ENCODE results near the gene FST. TPM values are rescaled to one million over a fixed set of nuclear protein-coding genes. Genes with fewer than 3 reads are reported as not detected.

The FST gene
- total and polyA plus RNA-seq, 2 donors from 2014 or later, result 0.45 to 2.7 TPM

DNA sequence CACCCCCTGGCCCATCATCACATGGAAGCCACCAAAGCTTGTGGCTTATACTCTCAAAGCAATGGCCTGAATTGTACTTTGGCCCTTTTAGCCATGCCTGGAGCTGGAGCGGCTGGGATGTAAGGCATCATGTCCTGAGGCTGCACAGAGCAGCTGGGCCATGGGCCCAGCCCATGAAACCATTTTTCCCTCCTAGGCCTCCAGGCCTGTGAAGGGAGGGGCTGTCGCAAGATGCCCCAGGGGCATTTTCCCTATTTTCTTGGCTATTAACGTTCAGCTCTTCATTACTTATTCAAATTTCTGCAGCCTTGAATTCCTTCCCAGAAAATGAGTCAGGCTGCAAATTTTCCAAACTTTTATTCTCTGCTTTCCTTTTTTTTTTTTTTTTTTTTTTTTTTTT, 27.7 kb downstream of the FST start:
- H3K27ac ChIP-seq (ENCODE audit: low read depth in 2 of 2, low read length in 2 of 2), result no peak overlapping the region
- no peak overlapping the region for H3K4me3 ChIP-seq (ENCODE audit: low read length in 3 of 3)
- peaks cover 0 to 8% (median 0%) of the 10 kb centered on the region in 3 donors for H3K9me3 ChIP-seq (ENCODE audit: control insufficient read depth in 2 of 3, insufficient read depth in 1 of 3, low read length in 3 of 3)
- H3K27me3 ChIP-seq (ENCODE audit: control insufficient read depth, insufficient read depth, low read length), result no peaks in the 10 kb centered on the region
- H3K9ac ChIP-seq (ENCODE audit: low read length in 3 of 3), result no peak overlapping the region
- intact Hi-C loops (cut with DNase I), result no loop called here
- H3K36me3 ChIP-seq (ENCODE audit: control insufficient read depth in 2 of 3, insufficient read depth in 3 of 3, low read length in 3 of 3), result no peaks in the 10 kb centered on the region
- DNase-seq (no peak), FAIRE-seq (no peak)
- no peaks in the 10 kb centered on the region for H3K4me1 ChIP-seq (ENCODE audit: control insufficient read depth in 2 of 3, insufficient read depth in 2 of 3, low read depth in 1 of 3, low read length in 3 of 3)
- TF ChIP-seq, protein P1, sequence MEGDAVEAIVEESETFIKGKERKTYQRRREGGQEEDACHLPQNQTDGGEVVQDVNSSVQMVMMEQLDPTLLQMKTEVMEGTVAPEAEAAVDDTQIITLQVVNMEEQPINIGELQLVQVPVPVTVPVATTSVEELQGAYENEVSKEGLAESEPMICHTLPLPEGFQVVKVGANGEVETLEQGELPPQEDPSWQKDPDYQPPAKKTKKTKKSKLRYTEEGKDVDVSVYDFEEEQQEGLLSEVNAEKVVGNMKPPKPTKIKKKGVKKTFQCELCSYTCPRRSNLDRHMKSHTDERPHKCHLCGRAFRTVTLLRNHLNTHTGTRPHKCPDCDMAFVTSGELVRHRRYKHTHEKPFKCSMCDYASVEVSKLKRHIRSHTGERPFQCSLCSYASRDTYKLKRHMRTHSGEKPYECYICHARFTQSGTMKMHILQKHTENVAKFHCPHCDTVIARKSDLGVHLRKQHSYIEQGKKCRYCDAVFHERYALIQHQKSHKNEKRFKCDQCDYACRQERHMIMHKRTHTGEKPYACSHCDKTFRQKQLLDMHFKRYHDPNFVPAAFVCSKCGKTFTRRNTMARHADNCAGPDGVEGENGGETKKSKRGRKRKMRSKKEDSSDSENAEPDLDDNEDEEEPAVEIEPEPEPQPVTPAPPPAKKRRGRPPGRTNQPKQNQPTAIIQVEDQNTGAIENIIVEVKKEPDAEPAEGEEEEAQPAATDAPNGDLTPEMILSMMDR (IDR thresholded peaks at IDR 0.05; ENCODE audit: borderline replicate concordance, extremely low read depth, insufficient read depth), result no peak

DNA sequence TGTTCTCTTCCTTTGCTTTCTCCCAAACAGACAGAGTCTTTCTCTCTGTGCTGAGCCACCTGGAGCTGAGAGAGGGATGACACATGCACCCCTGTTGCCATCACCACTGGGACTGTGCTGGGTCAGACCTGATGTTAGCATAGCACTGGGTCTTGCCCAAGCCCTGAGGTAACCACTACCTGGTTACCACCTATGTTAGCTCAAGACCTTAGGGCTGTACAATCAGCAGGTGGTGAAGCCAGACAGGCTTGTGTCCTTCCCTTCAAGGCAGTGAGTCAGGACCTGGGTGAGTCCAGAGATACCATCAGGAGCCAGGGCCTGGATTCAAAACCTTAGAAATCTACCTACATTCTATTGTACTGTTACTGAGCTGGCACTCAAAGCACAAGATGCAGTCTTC, 32.1 kb downstream of the FST start:
- Histone ChIP-seq H3K9ac (ENCODE audit: low read length in 3 of 3) (no peak overlapping the region), H3K4me1 (ENCODE audit: control insufficient read depth in 2 of 3, insufficient read depth in 2 of 3, low read depth in 1 of 3, low read length in 3 of 3) (no peaks in the 10 kb centered on the region), H3K27ac (ENCODE audit: low read depth in 2 of 2, low read length in 2 of 2) (no peak overlapping the region), H3K4me3 (ENCODE audit: low read length in 3 of 3) (no peak overlapping the region), H3K36me3 (ENCODE audit: control insufficient read depth in 2 of 3, insufficient read depth in 3 of 3, low read length in 3 of 3) (no peaks in the 10 kb centered on the region), H3K9me3 (ENCODE audit: control insufficient read depth in 2 of 3, insufficient read depth in 1 of 3, low read length in 3 of 3) (peaks cover 0 to 8% (median 0%) of the 10 kb centered on the region in 3 donors), H3K27me3 (ENCODE audit: control insufficient read depth, insufficient read depth, low read length) (no peaks in the 10 kb centered on the region)
- DNase-seq, result no peak
- TF ChIP-seq, protein P1 (IDR thresholded peaks at IDR 0.05; ENCODE audit: borderline replicate concordance, extremely low read depth, insufficient read depth), result no peak
- intact Hi-C loops (cut with DNase I), result no loop called here
- no peak for FAIRE-seq

DNA sequence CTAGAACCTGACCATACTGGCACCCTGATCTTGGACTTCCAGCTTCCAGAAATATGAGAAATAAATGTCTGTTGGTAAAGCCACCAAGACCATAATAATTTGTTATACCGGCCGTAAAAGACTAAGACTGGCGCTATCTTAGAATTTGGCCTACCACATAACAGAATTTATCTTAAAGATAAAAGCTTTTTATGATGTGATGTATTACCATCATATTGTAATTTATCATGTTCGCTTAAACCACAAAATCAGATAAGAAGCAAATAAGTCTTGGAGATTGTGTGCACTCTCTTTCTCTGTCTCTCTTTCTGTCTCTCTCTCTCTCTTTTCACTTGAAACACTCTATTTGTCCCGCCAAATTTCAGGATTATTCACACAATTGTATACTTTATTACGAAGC, 35.6 kb downstream of the FST start:
- intact Hi-C loops (cut with DNase I), result no loop called here
- H3K36me3 ChIP-seq (ENCODE audit: control insufficient read depth in 2 of 3, insufficient read depth in 3 of 3, low read length in 3 of 3), result no peaks in the 10 kb centered on the region
- TF ChIP-seq, protein P1 (IDR thresholded peaks at IDR 0.05; ENCODE audit: borderline replicate concordance, extremely low read depth, insufficient read depth), result no peak
- DNase-seq (no peak), FAIRE-seq (no peak)
- H3K27ac ChIP-seq (ENCODE audit: low read depth in 2 of 2, low read length in 2 of 2), result no peak overlapping the region
- no peak overlapping the region for H3K9ac ChIP-seq (ENCODE audit: low read length in 3 of 3)
- peaks cover 0 to 2% (median 0%) of the 10 kb centered on the region in 3 donors for H3K9me3 ChIP-seq (ENCODE audit: control insufficient read depth in 2 of 3, insufficient read depth in 1 of 3, low read length in 3 of 3)
- no peak overlapping the region for H3K4me3 ChIP-seq (ENCODE audit: low read length in 3 of 3)
- no peaks in the 10 kb centered on the region for H3K4me1 ChIP-seq (ENCODE audit: control insufficient read depth in 2 of 3, insufficient read depth in 2 of 3, low read depth in 1 of 3, low read length in 3 of 3)
- no peaks in the 10 kb centered on the region for H3K27me3 ChIP-seq (ENCODE audit: control insufficient read depth, insufficient read depth, low read length)

DNA sequence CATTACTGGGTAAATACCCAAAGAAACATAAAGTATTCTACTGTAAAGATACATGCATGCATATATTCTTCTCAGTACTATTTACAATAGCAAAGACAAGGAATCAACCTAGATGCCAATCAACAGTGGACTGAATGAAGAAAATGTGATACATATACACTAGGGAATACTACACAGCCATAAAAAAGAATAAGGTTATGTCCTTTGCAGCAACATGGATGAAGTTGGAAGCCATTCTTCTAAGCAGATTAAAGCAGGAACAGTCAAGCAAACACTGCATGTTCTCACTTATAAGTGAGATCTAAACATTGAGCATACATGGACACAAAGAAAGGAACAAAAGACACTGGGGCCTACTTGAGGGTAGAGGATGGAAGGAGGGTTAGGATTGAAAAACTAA, 40.4 kb downstream of the FST start:
- H3K4me3 ChIP-seq (ENCODE audit: low read length in 3 of 3), result no peak overlapping the region
- TF ChIP-seq, protein P1 (IDR thresholded peaks at IDR 0.05; ENCODE audit: borderline replicate concordance, extremely low read depth, insufficient read depth), result no peak
- no peak overlapping the region for H3K27ac ChIP-seq (ENCODE audit: low read depth in 2 of 2, low read length in 2 of 2)
- H3K9me3 ChIP-seq (ENCODE audit: control insufficient read depth in 2 of 3, insufficient read depth in 1 of 3, low read length in 3 of 3), result peaks cover 0 to 4% (median 2%) of the 10 kb centered on the region in 3 donors
- no peak overlapping the region for H3K9ac ChIP-seq (ENCODE audit: low read length in 3 of 3)
- H3K27me3 ChIP-seq (ENCODE audit: control insufficient read depth, insufficient read depth, low read length), result no peaks in the 10 kb centered on the region
- DNase-seq, result no peak
- H3K36me3 ChIP-seq (ENCODE audit: control insufficient read depth in 2 of 3, insufficient read depth in 3 of 3, low read length in 3 of 3), result no peaks in the 10 kb centered on the region
- H3K4me1 ChIP-seq (ENCODE audit: control insufficient read depth in 2 of 3, insufficient read depth in 2 of 3, low read depth in 1 of 3, low read length in 3 of 3), result no peaks in the 10 kb centered on the region
- no peak for FAIRE-seq
- intact Hi-C loops (cut with DNase I), result no loop called here

Data from kidney (tissue), 14 donors.